ENCODE data around the gene HOXB7.

HOXB7 gene

DNA sequence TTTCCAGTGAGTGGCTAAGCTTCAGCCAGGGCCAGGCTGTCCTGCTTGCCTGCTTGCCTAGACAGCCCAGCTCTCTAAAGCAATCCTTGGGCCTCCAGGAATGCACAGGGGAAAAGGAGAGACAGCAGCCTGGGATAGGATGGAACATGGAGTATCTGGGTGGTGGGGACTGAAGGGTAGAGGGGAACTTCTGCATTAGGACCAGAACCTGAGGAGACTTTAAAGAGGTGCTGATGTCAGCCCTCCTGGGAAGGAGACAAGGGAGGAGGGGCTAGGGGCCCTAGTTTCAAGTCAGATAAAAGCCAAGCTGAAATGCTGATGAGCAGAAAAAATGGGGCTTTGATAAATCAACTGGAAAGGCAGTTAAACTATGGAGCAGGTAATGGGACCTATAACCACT lies 1.8 kb downstream of the HOXB7 start:
- DNase-seq (ENCODE audit: low read depth): no peak

DNA sequence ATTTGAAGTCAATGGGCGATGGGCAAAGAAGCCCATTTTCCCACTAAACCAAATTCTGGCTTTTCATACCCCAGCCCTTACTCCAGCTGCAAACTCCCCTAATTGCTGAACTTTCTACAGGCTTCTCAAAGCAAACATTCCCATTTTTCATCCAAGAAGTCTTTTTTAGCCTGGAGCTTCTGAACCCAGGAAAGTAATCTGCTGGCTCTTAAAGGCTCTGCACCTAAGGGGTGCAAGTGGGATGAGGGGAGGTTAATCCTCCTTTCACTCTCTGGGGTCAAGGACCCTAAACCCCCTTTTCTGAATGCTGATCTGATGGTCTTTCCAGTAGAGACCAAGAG lies 2.4 kb downstream of the HOXB7 start:
- DNase-seq (ENCODE audit: low read depth): no peak

DNA sequence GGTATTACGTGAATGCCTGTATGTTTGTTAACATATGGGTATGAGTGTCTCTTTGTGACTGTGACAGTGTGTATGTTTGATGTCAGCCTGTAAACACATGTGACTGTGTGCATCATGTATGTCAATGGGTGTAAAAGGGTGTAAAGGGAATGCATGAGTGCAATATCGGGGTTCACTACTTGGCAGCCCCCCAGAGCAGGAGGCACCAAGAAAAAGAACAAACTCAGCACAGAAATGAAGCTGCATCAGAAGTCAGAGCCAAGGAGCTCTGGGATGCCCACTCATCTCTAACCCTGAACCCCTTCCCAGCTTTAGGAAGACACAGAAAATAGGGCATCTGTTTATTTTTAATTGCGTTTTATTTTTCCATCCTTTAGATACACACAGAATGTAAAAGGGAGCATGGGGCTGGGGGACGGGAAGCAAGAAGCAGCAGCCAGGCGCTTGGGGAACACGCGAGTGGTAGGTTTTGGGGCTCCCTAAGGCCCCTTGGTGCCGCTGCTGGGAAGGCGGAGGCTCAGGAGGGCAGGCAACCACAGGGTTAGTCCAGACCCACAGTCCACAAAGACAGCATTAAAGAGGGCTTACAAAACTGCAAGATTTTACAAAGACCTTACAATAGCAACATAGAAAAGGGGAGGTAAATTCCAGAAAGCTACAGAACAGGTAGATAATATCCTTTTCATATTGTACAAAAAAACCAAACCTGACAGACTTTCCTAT lies 3.8 kb downstream of the HOXB7 start:
- no peak for DNase-seq (ENCODE audit: low read depth)

DNA sequence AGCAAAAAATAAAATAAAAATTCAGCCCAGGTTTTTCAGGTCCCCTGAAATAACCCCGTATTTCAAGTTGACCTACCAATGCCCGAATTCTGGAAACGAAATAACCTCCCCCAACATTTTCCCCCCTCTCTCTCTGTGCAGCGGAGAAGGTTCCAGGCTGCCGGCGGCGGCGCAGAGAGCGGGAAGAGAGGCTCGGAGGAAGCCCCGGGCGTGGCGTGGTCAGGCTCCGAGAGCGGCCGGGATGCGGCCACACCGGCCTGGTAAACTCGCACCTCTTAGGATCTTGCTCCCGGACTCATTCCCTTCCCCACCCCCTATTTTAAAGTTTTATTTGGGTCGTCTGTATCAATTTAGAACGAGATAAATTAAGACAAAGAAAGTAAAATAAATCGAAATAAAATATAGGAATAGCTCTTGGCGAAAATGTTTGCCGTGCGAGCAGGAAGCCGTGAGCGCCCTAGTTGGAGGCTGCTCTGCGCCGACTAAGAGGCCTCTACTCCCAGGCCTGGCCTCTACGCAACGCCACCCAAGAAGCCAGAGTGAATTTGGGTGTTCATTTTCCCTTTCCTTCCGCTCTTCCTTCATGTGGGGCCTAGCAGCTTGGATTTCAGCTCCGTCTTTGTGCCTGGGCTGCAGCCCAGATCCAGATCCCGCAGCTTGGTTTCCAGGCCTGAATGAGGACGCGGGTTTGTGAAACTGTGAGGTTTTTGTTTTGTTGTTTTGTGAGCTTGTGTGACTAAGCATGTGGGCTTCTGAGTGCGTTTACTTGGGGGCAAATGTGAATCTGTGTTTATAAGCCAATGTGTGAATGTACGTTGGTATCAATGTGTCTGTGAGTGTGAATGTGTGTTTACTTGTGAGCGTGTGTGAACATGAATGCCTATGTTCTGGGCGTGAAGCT lies 4.6 kb downstream of the HOXB7 start:
- no peak for DNase-seq (ENCODE audit: low read depth)

DNA sequence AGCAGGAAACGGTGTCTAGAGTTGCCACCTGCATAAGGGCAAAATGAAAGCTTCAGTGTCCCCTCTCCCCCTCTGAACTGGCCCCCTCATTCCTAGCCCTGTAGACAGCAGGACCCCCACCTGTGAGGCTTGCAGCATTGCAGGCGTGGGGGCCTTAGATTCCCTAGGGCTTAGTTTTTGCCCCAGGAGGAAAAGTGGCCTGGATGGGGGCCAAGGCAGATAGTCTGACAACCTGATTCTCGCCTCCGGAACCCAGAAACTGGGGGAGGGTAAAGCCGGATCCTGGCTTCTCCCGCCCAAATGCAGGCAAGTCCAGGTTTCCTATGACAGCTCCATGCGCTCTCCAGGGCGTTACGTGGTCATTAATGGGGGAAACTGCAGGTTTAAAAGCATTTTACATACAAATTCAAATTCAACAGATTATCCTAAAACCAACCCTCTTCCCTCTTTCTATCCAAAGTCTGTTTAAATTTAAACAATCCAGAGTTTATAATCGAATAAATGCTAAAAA lies 5.4 kb downstream of the HOXB7 start:
- no peak for DNase-seq (ENCODE audit: low read depth)

DNA sequence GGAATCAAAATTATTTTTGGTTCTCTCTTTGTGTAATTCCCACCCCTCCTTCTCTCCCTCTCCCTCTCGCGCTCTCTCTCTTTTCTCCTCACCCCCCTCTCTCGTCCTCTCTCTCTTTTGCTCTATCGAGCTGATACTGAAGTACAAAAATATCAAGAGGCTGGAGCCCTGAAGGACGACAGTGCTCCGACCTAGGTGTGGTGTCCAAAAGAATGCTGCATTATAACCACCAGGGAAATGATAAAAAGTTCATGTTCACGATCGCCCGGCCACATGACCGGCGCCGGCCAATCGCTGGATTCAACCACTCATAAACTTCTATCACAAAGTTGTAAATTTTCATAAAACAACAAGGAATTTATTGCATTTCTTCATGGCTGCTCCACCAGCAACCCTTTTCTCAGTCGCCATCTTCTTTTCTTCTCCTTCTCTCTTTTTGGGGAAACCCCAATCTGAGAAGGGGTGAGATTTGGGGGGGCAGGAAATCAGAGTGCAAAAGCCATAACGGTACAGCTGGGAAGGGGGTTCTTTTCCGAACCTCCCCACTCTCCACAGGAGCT lies 6.0 kb downstream of the HOXB7 start, which contains the start of gene HOXB6:
Gene HOXB6 (minus strand): TSS at position 217 of the 560 bp plus-strand sequence. CDS start 6,836 bp downstream, outside the sequence.
- DNase-seq (ENCODE audit: low read depth): no peak

DNA sequence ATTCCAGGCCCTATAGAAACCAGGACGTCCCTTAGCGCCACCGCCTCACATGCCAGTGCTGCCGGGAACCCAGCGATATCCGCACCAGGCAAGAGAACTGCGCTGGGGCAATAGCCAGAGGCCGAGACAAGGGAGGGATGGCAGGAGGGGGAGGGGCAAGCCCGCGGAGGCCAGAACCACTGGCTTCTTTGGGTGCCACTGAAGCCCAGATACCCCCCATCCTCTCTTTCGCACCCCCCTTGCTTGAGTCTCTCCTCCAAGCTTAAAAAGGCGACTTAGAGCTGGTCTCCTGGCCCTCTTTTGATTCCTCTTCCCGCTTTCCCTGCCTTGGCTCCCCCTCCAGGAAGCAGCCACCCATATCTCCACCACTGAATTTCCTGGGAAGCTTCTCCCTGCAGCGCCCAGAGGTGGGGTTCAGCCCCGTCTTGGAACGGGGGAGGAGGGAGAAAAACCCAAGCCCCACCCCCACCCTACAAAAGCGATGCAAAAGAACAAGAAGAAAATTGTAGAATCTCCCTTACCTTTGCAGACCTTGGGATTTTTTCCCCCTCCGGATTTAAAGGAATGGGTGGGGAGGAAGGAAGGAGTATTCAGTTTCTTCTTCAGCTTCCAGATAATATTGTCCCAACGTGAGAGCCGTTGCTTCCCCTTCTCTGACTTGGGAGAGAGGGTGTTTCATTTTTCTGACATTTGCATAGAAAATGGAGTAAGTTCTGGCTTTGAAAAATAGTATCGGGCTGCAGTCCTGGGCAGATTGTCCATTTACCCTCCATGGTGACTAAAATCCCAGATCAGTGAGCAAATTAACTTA lies 6.7 kb downstream of the HOXB7 start:
- DNase-seq (ENCODE audit: low read depth): no peak

DNA sequence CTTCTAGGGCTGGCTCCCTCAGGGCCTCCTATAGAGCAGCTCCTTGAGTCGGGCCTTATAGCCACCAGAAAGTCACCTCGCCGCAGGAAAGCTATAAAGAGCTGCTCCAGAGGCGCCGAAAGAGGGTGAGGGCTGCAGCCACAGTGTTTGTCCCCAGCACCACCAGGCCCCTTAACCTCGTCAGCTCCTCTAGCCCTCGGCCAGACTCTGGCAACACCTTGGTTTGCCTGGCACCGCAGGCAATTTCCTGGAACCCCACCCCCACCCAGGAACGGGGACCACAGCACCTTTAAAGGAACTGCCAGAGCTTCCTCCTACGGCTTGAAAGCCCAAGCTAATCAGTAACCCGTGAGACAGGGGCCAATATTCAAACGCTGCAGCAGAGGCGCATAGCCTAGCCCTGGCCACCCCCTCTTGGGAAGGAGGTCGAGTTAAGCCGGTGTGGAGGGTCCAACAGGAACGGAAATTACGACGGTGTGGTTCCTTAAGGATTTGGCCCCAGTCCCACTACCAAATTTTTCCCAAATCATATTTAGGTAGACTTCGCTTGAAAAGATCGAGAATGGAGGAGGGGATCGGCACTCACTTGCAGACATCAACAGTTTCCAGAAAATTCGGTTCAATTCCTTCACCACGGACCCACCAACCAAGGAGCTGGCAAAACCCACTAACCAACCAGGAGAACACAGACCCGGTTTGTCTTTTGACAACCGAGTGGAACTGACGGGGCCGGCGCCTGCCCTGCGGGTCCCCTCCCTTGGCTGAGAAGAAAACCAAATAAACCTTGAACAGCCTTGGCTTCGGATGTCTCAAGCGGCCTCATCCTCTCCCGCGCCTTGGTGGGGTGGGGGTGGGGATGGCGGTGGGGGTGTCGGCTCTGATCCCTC lies 9.0 kb downstream of the HOXB7 start:
- no peak for DNase-seq (ENCODE audit: low read depth)

DNA sequence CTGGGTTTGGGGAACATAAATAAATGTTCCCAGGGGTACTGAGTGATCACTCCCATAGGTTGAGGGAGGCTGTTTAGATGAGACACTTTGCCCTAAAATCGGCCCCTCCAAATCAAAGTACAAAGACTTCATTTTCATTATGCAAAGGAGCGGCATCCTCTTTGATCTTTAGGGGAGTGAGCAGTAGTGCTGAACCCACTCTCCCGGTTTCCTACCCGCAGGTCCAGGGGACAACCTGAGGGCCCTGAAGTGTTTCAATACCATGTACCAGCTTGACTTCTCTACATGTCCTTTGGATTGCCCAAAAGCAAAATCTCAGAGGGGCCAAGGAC lies 9.6 kb downstream of the HOXB7 start:
- no peak for DNase-seq (ENCODE audit: low read depth)

DNA sequence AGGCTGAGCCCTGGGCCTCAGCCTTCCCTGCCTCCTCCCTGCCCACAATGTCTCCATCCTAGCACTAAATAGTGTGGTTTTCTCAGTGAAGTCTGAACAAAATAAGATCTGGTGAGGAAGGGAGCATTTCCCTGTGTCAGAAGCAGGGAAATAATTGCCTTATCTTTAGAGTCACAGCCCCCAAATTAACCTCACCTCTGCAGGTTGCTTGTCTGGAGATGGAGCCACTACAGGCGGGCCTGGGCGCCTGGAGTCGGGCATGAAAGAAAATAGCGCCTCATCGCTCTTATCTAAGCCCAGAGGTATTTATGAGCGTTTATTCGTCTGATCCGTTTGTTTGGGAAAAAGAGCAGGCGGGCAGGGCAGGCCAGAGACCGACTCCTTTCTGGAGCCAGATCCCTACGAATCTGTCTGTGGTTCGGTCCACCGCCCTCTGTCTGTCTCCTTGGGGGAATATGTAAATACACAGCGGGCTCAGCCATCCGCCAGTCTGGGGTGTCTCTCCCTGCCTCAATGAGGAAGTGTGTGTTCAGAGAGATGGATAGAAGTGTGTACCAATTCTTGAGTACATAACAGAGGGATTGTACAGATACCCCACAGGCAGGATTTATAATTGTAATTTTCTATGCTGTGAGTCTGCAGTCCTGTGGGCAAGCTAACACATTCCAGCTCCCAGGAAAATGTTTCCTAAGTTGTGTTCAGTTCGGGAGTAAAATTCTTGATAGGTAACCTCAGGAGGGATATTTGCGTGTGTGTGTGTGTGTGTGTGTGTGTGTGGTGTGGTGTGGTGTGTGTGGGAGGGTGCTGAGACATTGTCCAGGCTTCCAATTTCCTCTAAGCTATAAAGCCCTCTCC lies 10.3 kb downstream of the HOXB7 start:
- DNase-seq (ENCODE audit: low read depth): no peak

DNA sequence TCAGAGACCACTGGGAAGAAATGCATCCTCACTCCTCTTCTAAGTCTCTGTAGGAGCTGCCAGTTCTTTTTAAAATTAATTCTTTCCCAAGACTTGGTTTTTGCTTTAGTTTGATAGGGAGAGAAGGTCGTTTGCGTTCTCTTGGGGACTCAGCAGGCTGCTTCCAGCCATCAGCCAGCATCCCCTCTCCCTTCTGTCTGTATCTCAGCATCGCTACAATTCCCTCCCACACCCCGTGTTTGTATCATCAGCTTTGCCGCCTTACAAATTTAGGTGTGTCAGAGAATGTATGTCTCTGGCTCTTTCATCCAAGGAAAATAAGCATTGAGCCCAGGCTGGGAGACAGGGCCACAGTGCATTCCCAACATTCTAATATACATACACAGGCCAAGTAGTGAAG lies 11.5 kb downstream of the HOXB7 start:
- DNase-seq (ENCODE audit: low read depth): no peak

DNA sequence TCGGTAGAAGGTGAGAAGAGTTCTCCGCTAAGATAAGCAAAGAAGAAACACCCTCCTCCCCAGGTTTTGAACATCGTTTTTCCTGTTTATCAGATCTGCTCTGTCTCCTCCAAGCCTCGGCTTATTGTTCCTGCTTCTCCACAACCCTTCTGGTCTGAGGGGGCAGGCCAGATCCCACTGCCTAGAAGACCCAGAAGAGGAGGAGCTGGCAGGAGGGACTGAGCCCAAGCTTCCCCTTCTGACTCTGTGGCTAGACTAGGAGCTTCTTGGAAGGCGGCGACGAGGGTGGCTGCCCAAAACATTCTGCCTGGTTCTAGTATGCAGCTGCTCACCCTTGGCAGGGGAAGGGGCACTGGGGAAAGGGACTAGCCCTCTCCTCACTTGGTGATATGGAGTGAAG lies 12.1 kb downstream of the HOXB7 start:
- DNase-seq (ENCODE audit: low read depth): no peak

DNA sequence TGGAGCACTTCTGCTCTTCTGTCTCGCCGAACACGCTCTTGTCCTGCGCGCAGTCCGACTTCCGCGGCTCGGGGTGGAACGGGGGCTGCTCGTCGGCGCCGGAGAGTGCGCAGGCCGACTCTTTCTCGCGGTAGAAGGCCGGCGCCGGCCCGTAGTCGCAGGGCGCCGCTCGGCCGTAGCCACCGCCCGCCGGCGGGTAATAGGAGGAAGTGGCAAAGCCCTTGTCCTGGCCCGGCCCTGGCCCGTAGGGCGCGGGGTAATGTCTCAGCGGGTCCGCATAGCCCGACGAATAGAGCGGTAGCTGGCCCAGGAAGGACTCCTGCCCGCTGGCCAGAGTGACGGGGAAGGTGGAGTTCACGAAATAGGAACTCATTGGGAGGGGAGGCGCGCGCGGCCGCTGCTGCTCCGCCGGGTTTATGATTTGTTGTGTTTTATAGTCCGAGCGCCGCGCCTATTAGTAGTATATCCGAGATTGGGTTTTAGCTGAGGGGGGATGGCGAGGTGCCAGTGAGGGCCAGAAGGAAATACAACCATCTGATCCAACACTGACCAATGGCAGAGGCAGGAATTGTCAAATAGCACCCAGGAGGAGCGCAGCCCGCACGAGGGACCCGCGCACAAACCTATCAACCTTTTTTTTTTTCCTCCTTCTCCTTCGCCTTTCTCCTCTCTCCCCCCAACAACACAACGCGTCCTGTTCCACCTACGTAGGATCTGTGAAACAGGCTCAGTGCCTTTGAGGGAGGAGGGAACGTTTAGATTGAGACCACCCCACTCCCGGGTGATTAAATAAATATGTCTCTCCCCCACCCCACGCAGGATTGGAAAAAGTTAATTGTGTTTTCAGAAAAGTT lies 12.8 kb downstream of the HOXB7 start:
- no peak for DNase-seq (ENCODE audit: low read depth)

DNA sequence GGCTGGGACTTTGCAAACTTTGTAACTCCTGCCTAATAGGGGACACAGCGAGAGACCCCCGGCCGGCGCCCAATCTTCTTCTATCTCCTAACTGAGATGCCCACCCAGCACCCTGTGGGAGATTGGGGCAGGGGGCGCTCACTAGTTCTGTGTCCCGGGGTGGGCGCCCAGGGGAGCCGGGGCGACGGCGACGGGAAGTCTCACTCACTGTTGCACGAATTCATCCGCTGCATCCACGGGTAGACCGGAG lies 13.4 kb downstream of the HOXB7 start:
- no peak for DNase-seq (ENCODE audit: low read depth)

DNA sequence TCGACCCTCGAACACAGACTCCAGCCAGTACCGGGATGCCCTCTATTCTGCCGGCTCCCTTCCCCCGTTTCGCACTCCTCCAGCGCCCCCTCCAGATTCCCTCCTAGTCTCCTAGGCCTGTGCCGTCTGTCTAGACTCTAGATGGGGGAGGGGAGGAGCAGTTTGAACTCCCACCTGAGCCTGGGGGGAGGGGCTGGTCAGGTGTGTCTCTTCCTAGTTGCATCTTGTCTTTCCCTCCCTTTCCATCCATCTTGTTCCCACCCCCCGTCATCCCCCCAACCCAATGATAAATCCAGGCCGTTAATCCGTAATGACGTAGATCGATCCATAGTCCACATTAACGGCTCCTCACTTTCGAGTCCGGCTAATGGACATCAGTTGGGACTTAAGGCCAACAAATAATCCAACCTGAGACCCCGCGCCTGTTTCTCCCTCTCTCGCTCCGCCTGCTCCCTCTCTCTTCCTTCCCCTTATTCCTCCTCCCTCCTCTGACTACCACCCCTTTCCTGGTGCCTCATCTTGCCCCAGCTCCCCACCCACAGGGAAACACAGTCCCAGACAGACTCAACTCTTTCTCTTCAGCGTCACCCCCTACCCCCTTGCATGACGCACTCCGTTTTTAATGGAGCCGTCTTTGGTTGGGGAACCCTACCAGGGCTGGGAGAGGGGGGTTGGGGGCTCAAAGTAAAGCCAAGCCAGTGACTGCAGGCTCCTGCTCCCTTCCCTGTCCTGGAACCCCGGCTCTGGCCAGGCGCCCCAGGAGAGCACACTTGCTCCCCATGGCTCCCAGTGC lies 13.9 kb downstream of the HOXB7 start:
- DNase-seq (ENCODE audit: low read depth): no peak

DNA sequence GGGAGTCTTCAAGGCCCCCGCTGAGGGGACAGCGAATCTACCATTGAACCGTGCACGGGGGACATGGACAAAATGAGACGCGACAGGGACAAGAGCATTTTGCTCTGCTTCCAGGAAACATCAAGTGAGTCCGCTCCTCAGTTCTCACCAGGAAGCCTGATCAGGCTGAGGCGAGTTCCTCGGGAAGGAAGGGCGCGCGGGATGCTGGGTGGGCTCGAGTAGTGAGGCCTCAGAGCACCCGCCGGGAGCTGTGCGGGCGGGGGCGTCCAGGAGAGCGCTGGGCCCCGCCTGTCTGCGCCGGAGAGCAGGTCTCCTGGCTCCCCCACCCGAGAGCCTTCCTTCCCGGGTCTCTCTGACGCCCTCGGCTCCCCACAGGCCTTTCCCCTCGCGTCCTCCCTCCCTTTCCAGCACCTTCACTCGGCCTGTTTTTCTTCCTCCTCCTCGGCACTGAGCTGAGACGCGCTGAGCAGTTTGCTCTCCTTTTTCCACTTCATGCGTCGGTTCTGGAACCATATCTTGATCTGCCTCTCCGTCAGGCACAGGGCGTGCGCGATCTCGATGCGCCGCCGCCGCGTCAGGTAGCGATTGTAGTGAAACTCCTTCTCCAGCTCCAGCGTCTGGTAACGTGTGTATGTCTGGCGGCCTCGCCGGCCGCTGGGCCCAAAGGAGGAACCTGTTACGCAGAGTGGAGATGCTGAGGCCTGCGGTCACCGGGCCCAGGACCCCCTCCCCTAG lies 14.7 kb downstream of the HOXB7 start:
- DNase-seq (ENCODE audit: low read depth): no peak

DNA sequence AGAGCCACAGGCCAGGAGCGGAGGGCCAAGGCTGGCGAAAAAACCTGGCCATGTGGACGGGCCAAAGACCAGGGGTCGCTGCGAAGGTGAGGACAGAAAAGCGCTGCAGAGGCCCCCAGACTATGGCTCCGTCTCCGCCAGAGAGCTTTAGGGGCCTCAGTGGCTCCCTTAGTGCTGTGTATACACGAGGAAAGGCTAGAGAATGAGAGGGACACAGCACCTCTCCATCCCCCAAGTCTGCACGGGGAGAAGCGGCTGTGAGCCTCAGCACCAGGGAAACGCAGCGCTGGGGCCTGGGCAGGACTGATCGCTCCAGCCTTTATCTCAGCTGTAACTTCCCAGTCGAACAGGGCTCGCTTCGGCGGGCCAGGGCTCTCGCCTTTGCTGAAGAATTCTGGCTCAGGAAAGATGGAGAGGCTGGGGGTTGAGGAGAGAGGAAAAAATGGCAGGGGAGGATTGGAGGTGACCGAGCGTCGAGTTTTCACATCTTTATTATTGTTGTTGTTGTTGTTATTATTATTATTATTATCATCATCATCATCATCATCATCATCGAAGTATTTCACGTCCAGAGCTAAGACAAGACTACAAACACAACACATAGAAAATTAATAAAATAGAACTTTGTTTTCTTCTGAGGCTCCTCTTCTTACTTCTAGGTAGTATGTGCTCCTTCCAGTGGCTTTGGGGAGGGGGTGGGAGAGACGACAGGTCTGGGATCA lies 15.4 kb downstream of the HOXB7 start:
- DNase-seq (ENCODE audit: low read depth): no peak

Measured in stimulated activated CD8-positive, alpha-beta memory T cell treated with anti-CD3 and anti-CD28 coated beads, Interleukin-15, amount 100 ng/mL, for 1 hour (primary cell).